GM21619 (cell line): ENCODE results near the gene KCNK1.

ENCODE experiments used
- ATAC-seq: cut with Tn5 transposase; IDR thresholded peaks from one replicate; pipeline ENCODE4 v1.9.1; 2021; ENCODE audit not compliant: unreplicated experiment

KCNK1 gene

DNA sequence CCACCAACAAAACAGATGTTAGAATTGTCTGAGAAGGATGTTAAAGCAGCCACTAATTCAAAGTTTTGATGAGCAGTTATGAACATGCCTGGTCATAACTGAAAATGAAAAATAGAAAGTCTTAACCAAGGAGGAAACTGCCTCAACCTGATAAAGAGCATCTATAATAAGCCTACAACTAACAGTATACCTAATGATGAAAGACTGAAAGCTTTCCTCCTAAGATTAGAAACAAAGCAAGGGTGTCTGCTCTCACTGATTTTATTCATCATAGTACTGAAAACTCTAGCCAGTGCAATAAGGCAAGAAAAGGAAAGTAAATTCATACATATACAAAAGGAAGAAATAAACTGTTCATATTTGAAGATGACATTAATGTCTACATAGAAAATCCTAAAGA, 82.0 kb downstream of the KCNK1 start:
- peak; percentile 71 for ATAC-seq

GRCh38 chr1:233700338-233700737, 86.4 kb downstream of the KCNK1 start:
- ATAC-seq: no peak

- no peak for ATAC-seq
Measured at GRCh38 chr1:233704170-233704897, 90.4 kb downstream of the KCNK1 start.

- ATAC-seq: no peak
Measured at GRCh38 chr1:233704898-233705723, 91.2 kb downstream of the KCNK1 start.

- ATAC-seq: no peak
Measured at GRCh38 chr1:233707153-233707879, 93.4 kb downstream of the KCNK1 start.

GRCh38 chr1:233707880-233708815, 94.2 kb downstream of the KCNK1 start:
- ATAC-seq: no peak

- ATAC-seq: no peak
Measured at GRCh38 chr1:233710031-233710430, 96.1 kb downstream of the KCNK1 start.

GRCh38 chr1:233710507-233710906, 96.6 kb downstream of the KCNK1 start:
- ATAC-seq: no peak

DNA sequence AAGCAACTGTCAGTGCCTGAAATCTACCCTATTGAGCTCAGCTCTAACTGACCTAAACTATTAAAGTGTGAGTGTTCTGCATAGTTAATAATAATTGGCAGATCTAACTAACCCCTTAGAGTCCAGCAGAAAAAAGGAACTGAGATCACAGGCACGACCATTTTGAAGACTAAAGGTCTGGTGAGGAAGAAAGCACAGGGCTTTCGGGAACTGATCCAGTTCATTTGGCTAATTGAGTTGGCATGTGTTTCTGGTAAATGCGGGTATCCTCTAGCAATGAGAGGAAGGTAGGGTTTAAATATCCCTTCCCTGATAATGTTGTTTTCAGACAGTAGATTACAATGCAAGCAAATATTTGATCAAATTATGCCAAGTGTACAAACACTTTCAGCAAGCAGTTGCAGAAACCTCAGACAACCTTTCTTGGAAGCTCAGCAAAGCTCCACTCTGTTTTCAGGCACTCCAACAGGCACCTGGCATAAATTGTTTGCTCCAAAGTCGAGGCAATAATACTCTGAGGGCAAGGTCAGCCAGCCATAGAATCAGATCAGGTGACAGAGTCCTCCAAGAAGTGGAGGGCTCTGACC, 100.8 kb downstream of the KCNK1 start:
- ATAC-seq: no peak

GRCh38 chr1:233718057-233718456, 104.2 kb downstream of the KCNK1 start:
- no peak for ATAC-seq

- ATAC-seq: no peak
Measured at GRCh38 chr1:233719655-233720341, 105.9 kb downstream of the KCNK1 start.

GRCh38 chr1:233721004-233721595, 107.2 kb downstream of the KCNK1 start:
- peak; percentile 71 for ATAC-seq
